SK-N-SH (cell line): ENCODE measurements around the gene TMEM132E.

Experiments used
- CHD2 ChIP-seq: fragments of 150-350 bp; IDR thresholded peaks from 2 replicates; pipeline ENCODE4 v1.6.1; 2018; ENCODE audit warnings: low read length; ENCODE audit not compliant: partially characterized antibody
- EZH2phosphoT487 ChIP-seq: fragments of 200-600 bp; sonication (generic); IDR thresholded peaks from 2 replicates; pipeline ENCODE4 v1.6.1; 2017; ENCODE audit warnings: low read depth, mixed run types, mild to moderate bottlenecking, antibody characterized with exemption, moderate library complexity, borderline replicate concordance
- MAX ChIP-seq: IDR thresholded peaks from 2 replicates; pipeline ENCODE4 v1.4.0; 2012; ENCODE audit warnings: low read depth
- RAD21 ChIP-seq: IDR thresholded peaks from 2 replicates; pipeline ENCODE4 v1.6.1; 2012; ENCODE audit warnings: mild to moderate bottlenecking, low read length
- RXRA ChIP-seq: IDR thresholded peaks from 2 replicates; pipeline ENCODE4 v1.4.0; 2012; ENCODE audit warnings: low read depth, mild to moderate bottlenecking, borderline replicate concordance
- SIN3A ChIP-seq: IDR thresholded peaks from 2 replicates; pipeline ENCODE4 v1.6.1; 2012; ENCODE audit warnings: low read depth, mild to moderate bottlenecking, low read length, moderate library complexity, borderline replicate concordance
- TF ChIP-seq, protein P1 (sequence below): IDR thresholded peaks from 2 replicates; pipeline ENCODE4 v1.6.1; 2012; ENCODE audit warnings: mild to moderate bottlenecking, low read depth, low read length, moderate library complexity
- TF ChIP-seq, protein P2 (sequence below): fragments of 200-600 bp; sonication (generic); IDR thresholded peaks from 2 replicates; pipeline ENCODE4 v1.6.1; 2017; ENCODE audit warnings: antibody characterized with exemption, mild to moderate bottlenecking, moderate library complexity

GRCh38 chr17:34675605-34676004 lies 96.2 kb downstream of the TMEM132E start:
- TF ChIP-seq, protein P1, sequence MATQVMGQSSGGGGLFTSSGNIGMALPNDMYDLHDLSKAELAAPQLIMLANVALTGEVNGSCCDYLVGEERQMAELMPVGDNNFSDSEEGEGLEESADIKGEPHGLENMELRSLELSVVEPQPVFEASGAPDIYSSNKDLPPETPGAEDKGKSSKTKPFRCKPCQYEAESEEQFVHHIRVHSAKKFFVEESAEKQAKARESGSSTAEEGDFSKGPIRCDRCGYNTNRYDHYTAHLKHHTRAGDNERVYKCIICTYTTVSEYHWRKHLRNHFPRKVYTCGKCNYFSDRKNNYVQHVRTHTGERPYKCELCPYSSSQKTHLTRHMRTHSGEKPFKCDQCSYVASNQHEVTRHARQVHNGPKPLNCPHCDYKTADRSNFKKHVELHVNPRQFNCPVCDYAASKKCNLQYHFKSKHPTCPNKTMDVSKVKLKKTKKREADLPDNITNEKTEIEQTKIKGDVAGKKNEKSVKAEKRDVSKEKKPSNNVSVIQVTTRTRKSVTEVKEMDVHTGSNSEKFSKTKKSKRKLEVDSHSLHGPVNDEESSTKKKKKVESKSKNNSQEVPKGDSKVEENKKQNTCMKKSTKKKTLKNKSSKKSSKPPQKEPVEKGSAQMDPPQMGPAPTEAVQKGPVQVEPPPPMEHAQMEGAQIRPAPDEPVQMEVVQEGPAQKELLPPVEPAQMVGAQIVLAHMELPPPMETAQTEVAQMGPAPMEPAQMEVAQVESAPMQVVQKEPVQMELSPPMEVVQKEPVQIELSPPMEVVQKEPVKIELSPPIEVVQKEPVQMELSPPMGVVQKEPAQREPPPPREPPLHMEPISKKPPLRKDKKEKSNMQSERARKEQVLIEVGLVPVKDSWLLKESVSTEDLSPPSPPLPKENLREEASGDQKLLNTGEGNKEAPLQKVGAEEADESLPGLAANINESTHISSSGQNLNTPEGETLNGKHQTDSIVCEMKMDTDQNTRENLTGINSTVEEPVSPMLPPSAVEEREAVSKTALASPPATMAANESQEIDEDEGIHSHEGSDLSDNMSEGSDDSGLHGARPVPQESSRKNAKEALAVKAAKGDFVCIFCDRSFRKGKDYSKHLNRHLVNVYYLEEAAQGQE = no peak
- TF ChIP-seq, protein P2, sequence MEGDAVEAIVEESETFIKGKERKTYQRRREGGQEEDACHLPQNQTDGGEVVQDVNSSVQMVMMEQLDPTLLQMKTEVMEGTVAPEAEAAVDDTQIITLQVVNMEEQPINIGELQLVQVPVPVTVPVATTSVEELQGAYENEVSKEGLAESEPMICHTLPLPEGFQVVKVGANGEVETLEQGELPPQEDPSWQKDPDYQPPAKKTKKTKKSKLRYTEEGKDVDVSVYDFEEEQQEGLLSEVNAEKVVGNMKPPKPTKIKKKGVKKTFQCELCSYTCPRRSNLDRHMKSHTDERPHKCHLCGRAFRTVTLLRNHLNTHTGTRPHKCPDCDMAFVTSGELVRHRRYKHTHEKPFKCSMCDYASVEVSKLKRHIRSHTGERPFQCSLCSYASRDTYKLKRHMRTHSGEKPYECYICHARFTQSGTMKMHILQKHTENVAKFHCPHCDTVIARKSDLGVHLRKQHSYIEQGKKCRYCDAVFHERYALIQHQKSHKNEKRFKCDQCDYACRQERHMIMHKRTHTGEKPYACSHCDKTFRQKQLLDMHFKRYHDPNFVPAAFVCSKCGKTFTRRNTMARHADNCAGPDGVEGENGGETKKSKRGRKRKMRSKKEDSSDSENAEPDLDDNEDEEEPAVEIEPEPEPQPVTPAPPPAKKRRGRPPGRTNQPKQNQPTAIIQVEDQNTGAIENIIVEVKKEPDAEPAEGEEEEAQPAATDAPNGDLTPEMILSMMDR = no peak
- TF ChIP-seq MAX (no peak), RXRA (no peak), RAD21 (no peak), SIN3A (no peak), EZH2phosphoT487 (no peak), CHD2 (no peak)
